OCI-LY7 (cell line): ENCODE data around the gene MYOM3. TPM values are rescaled to one million over a fixed set of nuclear protein-coding genes. Genes with fewer than 3 reads are reported as not detected.

Experiments
- BruUV-seq: library from RNA; stranded (reverse); fragments of 400-500 nt; replicated peaks from 2 replicates; lab custom pipeline; 2021; lab: Mats Ljungman, UMichigan
- CTCF ChIA-PET: fragments of 300-600 bp; sonication (Branson Sonifier 250); formaldehyde crosslinking; loops from one replicate; lab custom pipeline; 2022; ENCODE audit warnings: antibody characterized with exemption; ENCODE audit not compliant: unreplicated experiment; lab: Charles Lee
- POLR2A ChIA-PET: fragments of 300-600 bp; sonication (Branson Sonifier 250); formaldehyde crosslinking; loops from one replicate; lab custom pipeline; 2022; ENCODE audit warnings: antibody characterized with exemption; lab: Charles Lee
- DNase-seq: peaks from one replicate; pipeline ENCODE4 v3.0.0-alpha.2; 2015; ENCODE audit warnings: low spot score
- H2AFZ ChIP-seq: fragments of 200-600 bp; sonication (generic), shearing (Covaris generic); 2 replicates; pipeline ENCODE4 v1.6.1; 2014; ENCODE audit warnings: mild to moderate bottlenecking, antibody characterized with exemption, low read length, moderate library complexity
- H3K27ac ChIP-seq: fragments of 200-600 bp; sonication (generic); 2 replicates; pipeline ENCODE4 v1.5.1; 2014; ENCODE audit warnings: mixed run types, low read depth, mild to moderate bottlenecking, moderate library complexity, low read length, inconsistent platforms; ENCODE audit not compliant: poor library complexity, severe bottlenecking
- H3K36me3 ChIP-seq: fragments of 200-600 bp; sonication (generic); 2 replicates; pipeline ENCODE4 v1.6.1; 2014; ENCODE audit warnings: mild to moderate bottlenecking, antibody characterized with exemption, low read length, moderate library complexity, mixed read lengths; ENCODE audit not compliant: insufficient read depth
- H3K4me1 ChIP-seq: fragments of 200-600 bp; sonication (generic); 2 replicates; pipeline ENCODE4 v1.5.1; 2014; ENCODE audit warnings: mild to moderate bottlenecking, low read length; ENCODE audit not compliant: insufficient read depth, poor library complexity, severe bottlenecking
- H3K4me2 ChIP-seq: fragments of 200-600 bp; sonication (generic); 2 replicates; pipeline ENCODE4 v1.6.1; 2014; ENCODE audit warnings: mild to moderate bottlenecking, low read length
- H3K4me3 ChIP-seq: fragments of 200-600 bp; sonication (generic); 2 replicates; pipeline ENCODE4 v1.5.1; 2014; ENCODE audit warnings: mild to moderate bottlenecking, low read depth, low read length; ENCODE audit not compliant: poor library complexity, severe bottlenecking
- H3K79me2 ChIP-seq: fragments of 200-600 bp; sonication (generic); 2 replicates; pipeline ENCODE4 v1.6.1; 2016; ENCODE audit warnings: low read depth, mild to moderate bottlenecking, low read length, moderate library complexity, mixed read lengths; ENCODE audit not compliant: insufficient read depth
- H3K9me2 ChIP-seq: fragments of 200-600 bp; sonication (generic); 2 replicates; pipeline ENCODE4 v1.6.1; 2016; ENCODE audit warnings: mild to moderate bottlenecking, low read length, mixed read lengths; ENCODE audit not compliant: insufficient read depth
- H3K9me3 ChIP-seq: fragments of 200-600 bp; sonication (generic); 2 replicates; pipeline ENCODE4 v1.6.1; 2014; ENCODE audit warnings: mild to moderate bottlenecking, mixed run types, low read length, mixed read lengths
- H4K20me1 ChIP-seq: fragments of 200-600 bp; sonication (generic); 2 replicates; pipeline ENCODE4 v1.6.1; 2014; ENCODE audit warnings: mild to moderate bottlenecking, antibody characterized with exemption, low read length, moderate library complexity, mixed read lengths; ENCODE audit not compliant: insufficient read depth
- EZH2phosphoT487 ChIP-seq: fragments of 200-600 bp; sonication (generic); IDR thresholded peaks from 2 replicates; pipeline ENCODE4 v1.6.1; 2018; ENCODE audit warnings: low read depth, borderline replicate concordance, mild to moderate bottlenecking, mixed run types, antibody characterized with exemption, low read length, moderate library complexity, mixed read lengths
- intact Hi-C: fragments of 100-400 bp; cut with micrococcal nuclease; formaldehyde crosslinking; loops from one replicate; pipeline ENCODE4 v1.10.0; 2022; ENCODE audit not compliant: unreplicated experiment
- total RNA-seq, 2 experiments: library from RNA; depleted of rRNA in 1 of 2; stranded (reverse); fragments of >200 nt in 1 of 2; shearing (Covaris generic) in 1 of 2; gene quantifications; 2 replicates each; pipeline ENCODE4 v1.2.3, GENCODE V29; 2014 to 2022
- TF ChIP-seq, protein P1 (sequence below): fragments of 200-600 bp; sonication (generic); conservative IDR thresholded peaks from 2 replicates; pipeline ENCODE4 v1.5.1; 2014; ENCODE audit warnings: mild to moderate bottlenecking, antibody characterized with exemption, low read length, moderate library complexity, mixed read lengths

Gene MYOM3
- total RNA-seq, 2 experiments from 2014 or later = not detected

DNA sequence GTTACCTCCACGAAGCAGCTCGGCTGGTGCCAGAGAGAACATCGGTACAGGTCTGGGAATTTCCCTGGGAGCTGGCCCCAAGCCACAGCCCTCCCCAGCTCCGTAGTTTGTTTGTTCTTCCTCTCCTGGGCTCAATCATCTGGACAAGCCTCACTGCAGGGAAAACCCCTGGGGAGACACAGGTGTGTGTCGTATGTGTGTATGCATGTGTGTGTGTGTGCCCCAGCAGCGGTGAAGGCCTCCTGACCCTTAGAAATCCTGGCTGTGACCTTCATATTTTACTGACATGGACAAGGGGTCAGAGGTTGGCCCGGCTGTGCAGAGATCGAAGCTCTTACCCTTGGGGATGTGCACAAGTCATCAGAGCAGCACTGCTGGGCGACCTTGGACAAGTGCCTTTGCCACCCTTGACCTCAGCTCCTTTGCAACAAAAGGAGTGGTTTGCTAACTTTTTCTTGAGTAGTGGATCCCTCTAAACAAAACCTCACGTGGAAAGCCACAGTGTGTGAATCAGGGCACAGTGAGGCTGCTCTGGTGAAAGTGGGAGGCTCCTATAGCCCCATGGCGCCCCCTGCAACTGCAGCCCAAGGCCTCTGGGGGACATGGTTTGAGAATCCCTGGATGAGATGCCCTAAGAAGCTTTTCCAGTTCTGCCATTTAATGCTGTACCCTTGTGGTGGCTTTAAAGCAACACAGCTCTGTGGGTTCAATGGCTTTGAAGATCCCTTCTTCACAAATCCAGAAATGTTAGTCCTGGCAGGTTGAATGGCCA lies 43.3 kb upstream of the MYOM3 start:
- Histone ChIP-seq H3K27ac (no peak overlapping the region), H3K9me2 (no peaks in the 10 kb centered on the region), H2AFZ (no peak overlapping the region), H3K4me3 (no peak overlapping the region), H4K20me1 (no peaks in the 10 kb centered on the region), H3K4me2 (no peak overlapping the region), H3K9me3 (no peaks in the 10 kb centered on the region), H3K79me2 (no peaks in the 10 kb centered on the region), H3K4me1 (peaks cover 33% of the 10 kb centered on the region), H3K36me3 (peaks cover 64% of the 10 kb centered on the region)
- ChIA-PET POLR2A (interaction anchor here (0.6 to 1.8 kb wide), 3 partner anchors 11 to 236 kb away, joined by 3 to 4 read pairs (median 4); no protein-coding TSS in a partner anchor), CTCF (interaction anchor here (0.9 kb wide), 1 partner anchor 237 kb away, joined by 4 read pairs; no protein-coding TSS in a partner anchor)
- DNase-seq = peak; percentile 16
- no TSS peak for BruUV-seq
- TF ChIP-seq, protein P1, sequence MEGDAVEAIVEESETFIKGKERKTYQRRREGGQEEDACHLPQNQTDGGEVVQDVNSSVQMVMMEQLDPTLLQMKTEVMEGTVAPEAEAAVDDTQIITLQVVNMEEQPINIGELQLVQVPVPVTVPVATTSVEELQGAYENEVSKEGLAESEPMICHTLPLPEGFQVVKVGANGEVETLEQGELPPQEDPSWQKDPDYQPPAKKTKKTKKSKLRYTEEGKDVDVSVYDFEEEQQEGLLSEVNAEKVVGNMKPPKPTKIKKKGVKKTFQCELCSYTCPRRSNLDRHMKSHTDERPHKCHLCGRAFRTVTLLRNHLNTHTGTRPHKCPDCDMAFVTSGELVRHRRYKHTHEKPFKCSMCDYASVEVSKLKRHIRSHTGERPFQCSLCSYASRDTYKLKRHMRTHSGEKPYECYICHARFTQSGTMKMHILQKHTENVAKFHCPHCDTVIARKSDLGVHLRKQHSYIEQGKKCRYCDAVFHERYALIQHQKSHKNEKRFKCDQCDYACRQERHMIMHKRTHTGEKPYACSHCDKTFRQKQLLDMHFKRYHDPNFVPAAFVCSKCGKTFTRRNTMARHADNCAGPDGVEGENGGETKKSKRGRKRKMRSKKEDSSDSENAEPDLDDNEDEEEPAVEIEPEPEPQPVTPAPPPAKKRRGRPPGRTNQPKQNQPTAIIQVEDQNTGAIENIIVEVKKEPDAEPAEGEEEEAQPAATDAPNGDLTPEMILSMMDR = peak; percentile 52
- TF ChIP-seq EZH2phosphoT487 = no peak
- intact Hi-C loops = no loop called here

DNA sequence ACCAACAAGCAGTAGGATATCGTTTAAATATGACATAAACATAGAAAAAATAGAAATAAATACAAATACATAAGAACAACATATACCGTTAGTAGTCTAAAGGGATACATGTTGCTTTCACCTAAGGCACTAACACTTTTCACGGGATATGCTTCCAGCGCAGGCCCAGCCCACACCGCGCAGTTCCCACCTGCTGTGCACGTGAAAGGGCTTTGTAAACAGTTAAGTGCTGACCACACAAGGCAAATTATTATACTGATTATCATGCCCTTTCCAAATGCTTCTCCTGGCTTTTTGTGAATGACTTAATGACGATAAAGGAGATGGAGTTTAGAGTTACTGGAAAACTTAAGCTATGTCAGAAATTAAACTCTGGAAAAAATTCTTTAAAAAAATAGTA lies 42.3 kb upstream of the MYOM3 start:
- Histone ChIP-seq H3K79me2 (no peaks in the 10 kb centered on the region), H3K36me3 (peaks cover 54% of the 10 kb centered on the region), H3K4me3 (no peak overlapping the region), H3K9me3 (no peaks in the 10 kb centered on the region), H4K20me1 (no peaks in the 10 kb centered on the region), H3K9me2 (no peaks in the 10 kb centered on the region), H3K4me2 (no peak overlapping the region), H3K27ac (no peak overlapping the region), H2AFZ (no peak overlapping the region), H3K4me1 (peaks cover 36% of the 10 kb centered on the region)
- BruUV-seq = TSS peak; percentile 57
- POLR2A ChIA-PET = interaction anchor here (1.0 to 1.8 kb wide), 3 partner anchors 10 to 34 kb away, joined by 3 to 4 read pairs (median 3); no protein-coding TSS in a partner anchor
- TF ChIP-seq EZH2phosphoT487 = no peak
- TF ChIP-seq, protein P1 = no peak
- intact Hi-C loops = no loop called here
- no peak for DNase-seq
- CTCF ChIA-PET = no interaction called here
